ENCODE results near the gene PKN1. TPM values are rescaled to one million over a fixed set of nuclear protein-coding genes. Genes with fewer than 3 reads are reported as not detected.
"Not testable (repeated sequence)": the region's sequence is repeated elsewhere in the genome, so short reads cannot be mapped to it uniquely, and the experiment has no call there.

PKN1 gene
- total and polyA plus RNA-seq, 2 of the 4 experiments (the other 2 are of a cell fraction), result 39.1 to 41.4 TPM

- H3K9me1 ChIP-seq (ENCODE audit: insufficient read depth, low read length); H3K18ac ChIP-seq (ENCODE audit: low read depth, low read length); H2AK5ac ChIP-seq (ENCODE audit: low read depth, low read length); H3K4me2 ChIP-seq (ENCODE audit: low read depth, low read length); H3K4me1 ChIP-seq (ENCODE audit: control insufficient read depth, insufficient read depth, low read length); dilution Hi-C loops (cut with HindIII; ENCODE audit: low sequenced_read_pairs, unreplicated experiment); H2BK15ac ChIP-seq (ENCODE audit: low read depth, low read length); in situ Hi-C loops (cut with MboI; ENCODE audit: low sequenced_read_pairs); H3K27ac ChIP-seq (ENCODE audit: insufficient read depth, low read length); H2BK20ac ChIP-seq (ENCODE audit: low read depth, low read length); H3K27me3 ChIP-seq (ENCODE audit: control insufficient read depth, insufficient read depth, low read length); H3K4me3 ChIP-seq (ENCODE audit: insufficient read depth, low read depth, low read length); H4K5ac ChIP-seq (ENCODE audit: low read depth, low read length); H2BK120ac ChIP-seq (ENCODE audit: low read depth, low read length); H3K9me3 ChIP-seq (ENCODE audit: control insufficient read depth, insufficient read depth, low read length); POLR2A ChIA-PET (ENCODE audit: unreplicated experiment); H3K14ac ChIP-seq (replicated peaks; ENCODE audit: low read depth, low read length); ATAC-seq (ENCODE audit: low read depth); H2BK5ac ChIP-seq (ENCODE audit: low read depth, low read length, poor library complexity, severe bottlenecking); H4K20me1 ChIP-seq (ENCODE audit: insufficient read depth, low read length); BruUV-seq (replicated peaks); H3K9ac ChIP-seq (ENCODE audit: low read depth, low read length); H4K8ac ChIP-seq (ENCODE audit: low read depth in 2 of 2, low read length in 2 of 2); H2AK9ac ChIP-seq (replicated peaks; ENCODE audit: low read depth, low read length, poor library complexity); intact Hi-C loops (cut with micrococcal nuclease); H4K91ac ChIP-seq (ENCODE audit: insufficient read depth, low read depth, low read length); H2AFZ ChIP-seq (replicated peaks; ENCODE audit: low read length, poor library complexity); H3K4ac ChIP-seq (ENCODE audit: low read depth, low read length); H3K79me1 ChIP-seq (ENCODE audit: low read depth in 1 of 2, low read length in 2 of 2); DNase-seq; H3K23ac ChIP-seq (ENCODE audit: low read depth, low read length); H3K56ac ChIP-seq (ENCODE audit: extremely low read depth, insufficient read depth, low read length): not testable (repeated sequence)
- CTCF ChIA-PET, result interaction anchor here (0.6 kb wide), 1 partner anchor 177 kb away, joined by 4 read pairs; no protein-coding TSS in a partner anchor
- WGBS, 2 experiments (ENCODE audit: extremely low coverage in 2 of 2, insufficient read length in 1 of 2), result no CpG with 5 or more reads among the region's 15 CpGs
- peaks cover 25% of the 10 kb centered on the region for H3K36me3 ChIP-seq (ENCODE audit: control insufficient read depth, insufficient read depth, low read length)
Observed at GRCh38 chr19:14403145-14403930, 29.8 kb upstream of the PKN1 start.

All from IMR-90 (cell line).